ENCODE data around the gene MCMBP.
"Not testable (repeated sequence)": the region's sequence is repeated elsewhere in the genome, so short reads cannot be mapped to it uniquely, and the experiment has no call there.

Gene MCMBP

DNA sequence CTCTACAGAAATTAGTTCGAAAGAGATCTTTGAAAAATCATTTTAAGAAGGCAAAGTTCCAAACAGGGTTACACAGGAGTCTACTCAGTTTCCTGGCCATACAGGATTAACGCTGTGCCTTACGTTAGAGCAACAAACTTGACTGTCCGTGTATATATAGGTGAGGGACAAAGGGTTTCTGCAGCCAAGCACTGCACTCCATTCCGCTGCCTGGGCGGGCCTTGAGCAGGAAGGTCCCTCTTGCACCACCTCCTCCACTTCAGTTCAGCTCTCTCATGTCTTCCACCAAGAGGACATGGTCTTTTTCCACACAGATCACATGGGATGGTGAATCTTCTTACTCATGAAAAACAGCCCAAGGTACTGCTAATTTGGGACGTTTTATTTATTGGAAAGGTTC is 43.2 kb downstream of the MCMBP start:
- no peak for DNase-seq (ENCODE audit: low spot score)

DNA sequence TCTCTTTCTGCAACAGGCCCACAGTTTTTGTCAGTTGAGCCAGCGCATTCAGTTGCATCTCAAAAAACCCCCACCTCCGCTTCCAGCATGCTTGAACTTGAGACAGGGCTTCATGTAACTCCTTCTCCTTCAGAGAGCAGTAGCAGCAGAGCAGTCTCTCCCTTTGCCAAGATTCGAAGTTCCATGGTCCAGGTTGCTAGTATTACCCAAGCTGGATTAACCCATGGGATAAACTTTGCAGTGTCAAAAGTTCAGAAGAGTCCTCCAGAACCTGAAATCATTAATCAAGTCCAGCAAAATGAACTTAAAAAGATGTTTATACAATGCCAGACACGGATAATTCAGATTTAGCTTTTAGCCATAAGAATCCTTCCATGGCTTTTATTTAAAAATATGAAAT is 45.2 kb downstream of the MCMBP start:
- no peak for DNase-seq (ENCODE audit: low spot score)

DNA sequence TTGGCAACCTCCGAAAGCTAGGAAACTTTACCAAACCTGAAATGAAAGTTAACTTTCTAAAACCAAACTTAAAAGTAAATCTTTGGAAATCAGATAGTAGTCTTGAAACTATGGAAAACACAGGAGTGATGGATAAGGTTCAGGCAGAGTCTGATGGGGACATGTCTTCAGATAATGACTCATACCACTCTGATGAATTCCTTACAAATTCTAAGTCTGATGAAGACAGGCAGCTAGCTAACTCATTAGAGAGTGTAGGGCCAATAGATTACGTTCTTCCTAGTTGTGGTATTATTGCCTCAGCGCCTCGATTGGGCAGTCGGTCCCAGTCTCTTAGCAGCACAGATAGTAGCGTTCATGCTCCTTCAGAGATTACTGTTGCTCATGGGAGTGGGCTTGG is 45.9 kb downstream of the MCMBP start:
- DNase-seq (ENCODE audit: low spot score): no peak

DNA sequence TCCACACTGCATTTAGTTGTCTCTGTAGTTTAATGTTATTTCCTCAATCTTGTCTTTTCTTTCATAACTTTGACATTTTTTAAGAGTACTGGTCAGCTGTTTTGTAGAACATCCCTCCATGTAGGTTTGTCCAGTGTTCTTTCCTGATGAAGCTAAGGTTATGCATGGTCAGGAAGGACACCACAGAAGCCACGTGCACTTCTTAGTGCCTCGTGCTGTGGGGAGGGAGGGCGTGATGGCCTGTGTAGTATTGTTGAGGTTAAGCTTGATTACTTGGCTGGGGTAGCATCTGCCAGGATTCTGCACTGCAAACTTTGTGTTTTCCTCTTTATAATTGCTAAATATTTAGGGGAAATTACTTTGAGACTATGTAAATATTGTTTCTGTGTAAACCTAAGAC is 48.3 kb downstream of the MCMBP start:
- no peak for DNase-seq (ENCODE audit: low spot score)

DNA sequence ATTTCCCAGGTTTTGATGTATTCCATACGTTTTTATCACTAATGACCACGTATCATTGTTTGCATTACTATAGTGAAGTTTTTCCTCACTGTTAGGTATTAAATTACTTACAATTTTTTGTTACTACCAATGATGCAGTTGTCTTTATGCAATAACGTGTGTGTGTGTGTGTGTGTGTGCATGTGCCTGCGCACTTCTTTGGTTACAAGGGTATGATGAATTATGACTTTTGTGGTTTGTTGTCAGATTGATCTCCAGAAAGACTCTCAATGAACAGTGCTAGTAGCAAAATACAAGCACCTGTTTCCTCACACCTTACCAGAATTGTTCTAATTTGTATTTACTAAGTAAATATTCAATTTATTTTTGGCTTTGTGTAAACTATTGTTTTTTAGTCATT is 51.5 kb downstream of the MCMBP start:
- DNase-seq (ENCODE audit: low spot score): no peak

DNA sequence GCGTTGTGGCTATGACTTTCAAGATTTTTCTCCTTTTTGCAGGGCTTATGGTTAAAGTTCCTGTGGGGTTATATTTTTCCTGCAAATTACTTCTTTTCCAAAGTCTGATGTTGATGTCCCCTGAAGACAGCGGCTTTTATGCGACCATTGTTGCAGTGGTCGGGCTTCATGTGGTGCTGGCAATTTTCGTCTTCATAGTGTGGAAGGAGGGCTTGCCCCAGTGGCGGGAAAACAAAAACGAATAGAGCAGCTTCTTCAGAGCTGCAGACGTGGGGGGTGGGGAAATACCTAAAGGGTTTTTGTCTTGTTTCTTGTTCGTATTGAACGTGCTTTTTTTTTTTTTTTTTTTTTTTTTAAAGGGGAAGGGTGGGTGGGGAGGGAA is 53.8 kb downstream of the MCMBP start:
- DNase-seq (ENCODE audit: low spot score): no peak

DNA sequence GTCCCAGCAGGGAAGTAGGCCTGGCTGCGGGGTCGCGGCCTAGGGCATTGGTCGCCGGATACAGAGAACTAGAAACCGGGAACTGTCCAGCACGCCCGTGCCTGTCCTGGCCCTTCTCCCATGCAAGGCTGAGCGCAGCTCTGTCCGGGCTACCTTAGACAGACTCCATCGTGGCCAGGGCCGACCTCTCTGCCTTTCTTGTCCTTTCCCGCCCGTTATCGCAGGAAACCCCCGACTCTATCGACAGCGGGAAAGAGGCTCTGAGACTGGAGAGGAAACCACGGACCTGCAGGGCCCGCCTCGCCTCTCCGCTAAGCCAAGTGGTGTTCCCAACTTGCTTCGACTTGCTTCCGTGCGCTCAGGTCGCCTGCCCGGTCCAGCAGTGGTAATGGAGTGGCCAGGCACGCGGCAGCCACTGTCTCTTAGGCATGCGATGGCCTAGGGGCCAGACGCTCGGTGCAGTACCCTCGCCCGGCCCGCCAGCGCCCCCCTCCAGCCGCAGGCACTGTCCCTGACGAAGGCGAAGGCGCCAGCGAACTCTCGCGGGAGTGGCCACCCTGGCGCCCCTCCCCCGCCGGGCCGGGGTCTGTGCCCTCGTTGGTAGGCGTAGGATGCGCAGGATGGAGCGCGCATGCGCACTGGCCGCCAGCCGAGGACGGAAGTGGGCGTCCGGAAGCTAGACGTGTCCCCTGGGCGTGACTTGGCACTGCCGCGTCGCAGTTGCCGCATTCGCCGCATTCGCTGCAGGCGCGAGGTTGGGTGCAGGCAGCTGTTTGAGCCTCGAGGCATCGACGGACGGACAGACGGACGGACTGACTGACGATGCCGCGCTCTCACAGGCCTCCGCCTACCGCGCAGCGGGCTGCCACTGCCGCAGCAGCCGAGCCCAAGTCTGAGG is 54.4 kb downstream of the MCMBP start:
- DNase-seq (ENCODE audit: low spot score): peak; percentile 40

DNA sequence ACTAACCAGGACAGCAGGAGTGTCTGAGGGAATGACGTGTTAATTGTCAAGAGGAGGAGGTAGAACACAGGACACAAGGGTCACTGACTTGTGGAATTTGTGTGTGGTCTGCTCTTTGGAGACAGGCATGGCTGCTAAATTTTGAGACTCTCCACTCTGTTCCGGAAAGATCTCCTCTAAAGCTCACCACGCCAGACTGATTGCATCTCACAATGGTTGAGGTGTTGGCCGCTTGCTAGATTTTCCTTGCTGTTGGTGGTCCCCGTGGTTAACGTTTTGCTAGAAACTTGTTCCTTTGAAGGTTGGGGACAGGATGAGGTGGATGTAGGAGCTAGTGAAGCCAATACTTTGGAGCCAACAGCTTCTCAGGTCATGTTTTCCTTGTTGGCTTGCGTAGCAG is 57.0 kb downstream of the MCMBP start:
- DNase-seq (ENCODE audit: low spot score): no peak

DNA sequence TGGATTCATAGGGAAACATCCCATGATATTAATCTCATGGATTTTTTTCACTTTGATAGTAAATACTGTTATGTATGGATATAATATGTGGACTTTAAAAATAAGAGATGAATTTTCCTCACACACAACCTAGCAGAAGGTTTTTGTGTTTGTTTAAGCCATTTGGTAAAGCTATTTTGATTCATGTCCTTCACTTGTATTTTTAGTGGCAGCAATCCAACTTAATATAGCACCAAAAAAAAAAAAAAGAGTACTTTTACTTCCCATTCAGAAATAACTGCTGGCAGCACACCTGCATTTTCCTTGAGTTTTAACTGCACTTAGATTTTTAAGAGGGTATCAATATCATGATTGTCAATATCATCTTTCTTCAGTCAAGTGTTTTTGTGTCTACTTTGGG is 60.0 kb downstream of the MCMBP start:
- no peak for DNase-seq (ENCODE audit: low spot score)

DNA sequence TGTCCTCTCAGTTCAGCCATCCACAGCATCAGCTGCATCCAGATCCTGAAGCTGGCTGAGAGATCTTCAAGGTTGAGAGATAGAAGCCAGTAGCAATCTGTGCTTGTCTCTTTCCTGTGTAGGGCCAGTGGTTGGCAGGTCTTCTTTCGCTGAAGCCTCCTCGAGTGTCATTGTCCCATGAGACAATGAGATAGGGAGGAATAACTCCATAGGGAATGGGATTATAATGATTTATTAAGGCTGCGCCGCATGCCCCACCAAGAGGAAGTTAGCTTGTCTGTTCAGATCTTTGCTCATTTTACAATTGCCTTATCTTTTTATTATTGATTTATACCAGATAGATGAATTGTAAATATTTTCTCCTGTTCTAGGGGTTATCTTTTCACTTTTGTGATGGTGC is 61.5 kb downstream of the MCMBP start:
- DNase-seq (ENCODE audit: low spot score): no peak

DNA sequence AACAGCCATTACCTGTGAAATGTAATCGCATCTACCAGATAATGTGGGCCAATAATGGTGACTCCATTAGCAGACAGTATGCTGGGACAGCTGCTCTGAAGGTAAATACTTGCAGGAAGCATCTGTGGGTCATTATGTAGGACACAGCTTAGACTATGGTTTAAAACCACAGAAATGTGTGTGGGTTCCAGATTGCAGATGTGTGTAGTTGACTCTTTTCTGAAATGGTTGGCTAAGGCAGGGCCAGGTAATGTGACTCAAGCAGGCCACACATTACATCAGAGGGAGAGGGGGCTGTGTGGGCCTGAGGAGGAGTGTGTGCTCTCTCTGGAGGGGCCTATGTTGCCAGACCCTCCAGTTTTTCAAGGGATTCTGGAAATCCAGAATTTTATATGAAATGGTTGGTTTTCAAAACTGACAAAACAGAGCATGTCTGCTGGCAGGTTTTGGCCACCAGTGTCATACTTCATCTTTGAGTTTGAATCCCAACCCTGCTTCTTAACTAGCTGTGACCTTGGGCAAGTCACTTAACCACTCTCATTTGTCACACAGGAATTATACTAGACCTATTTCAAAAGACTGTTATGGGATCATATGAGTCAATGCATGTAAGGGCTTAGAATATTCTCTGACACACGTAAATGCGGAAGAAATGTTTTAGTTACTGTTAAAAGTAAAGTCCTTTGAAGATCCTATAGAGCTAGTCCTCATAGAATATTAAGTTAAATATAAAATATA is 64.5 kb downstream of the MCMBP start:
- no peak for DNase-seq (ENCODE audit: low spot score)

DNA sequence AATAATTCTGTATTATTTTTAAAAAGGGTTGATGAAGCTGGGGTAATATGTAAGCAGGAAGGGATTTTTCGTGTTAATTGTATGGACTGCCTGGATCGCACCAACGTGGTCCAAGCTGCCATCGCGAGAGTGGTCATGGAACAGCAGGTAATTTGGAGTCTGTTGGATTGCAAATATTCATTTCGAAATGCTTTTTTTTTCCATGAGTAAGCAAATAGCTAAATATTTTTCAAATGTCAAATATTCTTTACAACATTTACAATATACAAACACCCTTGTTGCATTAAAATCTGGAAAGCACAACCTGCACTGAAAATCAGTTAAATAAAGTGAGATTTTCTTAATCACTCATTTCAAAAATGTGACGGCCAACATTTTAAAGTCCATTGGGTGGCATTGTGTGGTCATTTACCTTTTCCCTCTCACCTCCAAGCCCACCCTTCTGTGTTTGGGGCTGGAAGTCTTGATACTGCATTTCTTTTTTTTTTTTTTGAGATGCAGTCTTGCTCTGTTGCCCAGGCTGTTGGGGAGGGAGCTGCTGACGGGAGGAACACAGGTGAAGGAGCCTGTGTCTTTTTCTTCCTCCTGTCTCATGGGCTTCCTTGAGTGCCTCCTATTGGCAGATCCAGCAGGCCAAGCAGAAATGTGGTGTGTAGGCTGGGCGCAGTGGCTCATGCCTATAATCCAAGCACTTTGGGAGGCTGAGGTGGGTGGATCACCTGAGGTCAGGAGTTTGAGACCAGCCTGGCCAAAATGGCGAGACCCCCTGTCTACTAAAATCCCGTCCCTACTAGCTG is 66.1 kb downstream of the MCMBP start:
- DNase-seq (ENCODE audit: low spot score): no peak

DNA sequence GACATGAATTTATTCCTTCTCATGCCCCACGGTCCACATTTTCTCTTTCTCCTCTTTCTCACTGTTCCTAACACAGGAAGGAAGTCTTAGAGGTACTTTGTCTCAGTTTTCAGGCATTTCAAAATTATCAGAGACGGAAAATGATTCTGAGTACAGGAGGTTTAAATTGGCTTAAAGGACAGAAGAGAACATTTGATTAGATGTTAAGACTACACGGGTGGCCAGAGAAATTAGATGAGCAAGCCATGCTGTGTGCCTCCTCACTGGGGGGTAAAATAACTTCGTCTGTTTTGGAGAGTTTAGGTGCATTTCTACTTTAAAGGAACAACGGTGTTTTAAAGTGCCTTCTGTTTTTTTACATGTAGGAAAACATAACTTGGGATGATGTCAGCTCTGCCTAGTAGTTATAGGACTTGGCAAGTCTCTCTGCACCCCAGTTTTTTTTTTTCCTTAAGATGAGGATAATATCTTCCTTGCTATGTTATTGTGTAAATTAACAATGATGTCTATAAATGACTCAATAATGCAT is 66.9 kb downstream of the MCMBP start:
- DNase-seq (ENCODE audit: low spot score): no peak

DNA sequence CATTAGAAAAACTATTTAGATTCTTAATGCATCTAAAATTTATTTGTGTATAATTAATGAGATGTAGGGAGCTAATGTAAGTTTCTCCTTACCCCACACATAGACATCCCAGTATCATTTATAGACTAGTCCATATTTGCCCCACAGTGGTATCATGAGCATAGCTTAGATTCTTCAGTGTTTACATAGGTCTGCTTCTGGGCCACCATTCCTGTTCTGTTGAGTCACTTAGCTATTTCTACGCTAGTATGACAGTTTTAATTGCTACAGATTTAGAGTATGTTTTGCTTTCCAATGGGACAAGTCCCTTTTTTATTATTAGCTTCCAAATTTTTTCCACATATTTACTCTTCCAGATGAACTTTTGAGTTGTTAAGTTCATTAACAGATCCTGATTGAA is 69.4 kb downstream of the MCMBP start:
- DNase-seq (ENCODE audit: low spot score): no peak

DNA sequence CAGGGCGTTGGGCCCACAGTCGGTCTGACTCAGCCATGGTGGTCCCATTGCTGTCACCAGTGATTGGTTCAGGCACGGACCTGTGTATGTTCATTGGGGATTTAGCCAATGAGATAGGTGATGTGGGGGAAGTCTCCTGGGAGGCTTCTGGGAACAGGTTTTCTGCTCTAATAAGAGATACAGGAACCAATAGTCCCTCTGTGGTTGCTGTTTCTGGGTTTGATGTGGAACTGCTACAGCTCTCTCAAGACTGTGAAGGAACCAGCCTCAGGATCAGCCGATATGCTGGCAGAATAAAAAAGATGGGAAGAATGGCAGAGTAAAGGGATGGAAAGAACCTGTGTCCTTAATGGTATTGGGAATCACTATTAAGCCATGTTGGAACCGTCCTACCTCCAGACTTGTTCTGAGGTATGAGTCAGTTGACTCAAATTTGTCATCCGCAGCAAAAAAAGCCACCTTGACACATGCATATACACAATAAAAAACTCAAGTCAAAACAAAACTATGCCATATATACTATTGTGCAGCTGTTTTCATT is 70.6 kb downstream of the MCMBP start:
- no peak for DNase-seq (ENCODE audit: low spot score)

DNA sequence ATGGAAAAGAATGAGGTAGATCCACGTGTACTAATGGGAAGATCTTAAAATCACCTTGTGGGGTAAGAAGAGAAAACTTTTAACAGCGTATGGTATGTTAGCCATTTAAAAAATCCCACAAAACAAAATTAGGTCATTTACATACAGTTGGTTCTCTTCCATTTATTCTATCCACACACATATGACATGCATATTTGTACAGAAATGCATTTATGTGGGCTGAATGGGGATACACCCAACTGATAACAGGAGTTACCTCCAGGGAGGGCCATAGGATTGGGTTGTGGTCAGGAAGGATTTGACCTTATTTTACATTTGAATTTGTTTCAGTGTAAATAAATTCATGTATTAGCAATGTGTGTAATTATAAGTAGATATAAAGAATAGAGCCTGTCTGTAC is 71.5 kb downstream of the MCMBP start:
- DNase-seq (ENCODE audit: low spot score): no peak

DNA sequence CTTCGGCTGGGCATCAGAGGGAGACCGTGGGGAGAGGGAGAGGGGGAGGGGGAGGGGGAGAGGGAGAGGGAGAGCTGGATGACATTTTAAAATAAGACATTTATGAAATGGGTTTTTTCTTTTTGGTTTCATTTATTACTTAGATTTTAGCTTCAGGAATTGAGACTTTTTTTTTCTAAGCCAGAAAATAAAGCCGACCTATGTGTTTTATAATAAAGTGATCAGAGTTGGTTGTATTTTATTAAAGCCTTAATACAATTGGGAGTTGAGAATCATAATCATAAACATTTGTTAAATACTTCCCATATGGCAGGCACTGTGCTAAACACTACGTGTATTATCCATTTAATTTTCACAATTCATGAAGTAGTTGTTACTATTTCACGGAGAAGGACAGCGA is 76.6 kb downstream of the MCMBP start:
- DNase-seq (ENCODE audit: low spot score): no peak

DNA sequence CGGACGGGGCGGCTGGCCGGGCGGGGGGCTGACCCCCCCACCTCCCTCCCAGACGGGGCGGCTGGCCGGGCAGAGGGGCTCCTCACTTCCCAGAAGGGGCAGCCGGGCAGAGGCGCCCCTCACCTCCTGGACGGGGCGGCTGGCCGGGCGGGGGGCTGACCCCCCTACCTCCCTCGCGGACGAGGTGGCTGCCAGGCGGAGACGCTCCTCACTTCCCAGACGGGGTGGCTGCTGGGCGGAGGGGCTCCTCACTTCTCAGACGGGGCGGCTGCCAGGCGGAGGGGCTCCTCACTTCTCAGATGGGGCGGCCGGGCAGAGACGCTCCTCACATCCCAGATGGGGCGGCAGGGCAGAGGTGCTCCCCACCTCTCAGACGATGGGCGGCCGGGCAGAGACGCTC is 77.5 kb downstream of the MCMBP start:
- not testable (repeated sequence) for DNase-seq (ENCODE audit: low spot score)

DNA sequence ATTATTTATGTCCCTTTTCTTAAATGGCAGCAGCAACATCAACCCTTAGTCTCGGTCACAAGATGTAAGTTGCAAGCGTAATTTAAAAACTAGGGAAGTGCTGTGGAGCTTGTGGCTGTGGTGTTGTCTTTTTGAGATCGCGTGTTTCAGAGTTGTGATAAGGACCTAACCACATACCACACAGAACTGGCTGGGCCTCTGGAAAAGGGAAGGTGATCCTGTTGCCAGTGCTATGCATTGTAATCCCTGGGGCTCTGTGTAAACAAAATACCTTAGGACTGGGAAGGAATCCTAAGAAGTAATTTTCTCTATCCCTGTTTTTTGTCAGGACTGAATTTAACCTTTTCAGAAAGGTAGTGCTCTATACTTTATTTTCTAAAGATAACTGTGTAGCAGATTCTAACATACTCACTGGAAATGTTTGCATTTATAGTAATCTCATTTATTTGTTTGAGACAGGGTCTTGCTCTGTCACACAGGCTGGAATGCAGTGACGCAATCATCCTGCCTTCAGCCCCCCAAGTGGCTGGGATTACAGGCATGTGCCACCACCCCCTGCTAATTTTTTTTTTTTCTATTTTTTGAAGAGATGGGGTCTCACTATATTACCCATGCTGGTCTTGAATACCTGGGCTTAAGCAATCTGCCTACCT is 86.4 kb downstream of the MCMBP start:
- no peak for DNase-seq (ENCODE audit: low spot score)

DNA sequence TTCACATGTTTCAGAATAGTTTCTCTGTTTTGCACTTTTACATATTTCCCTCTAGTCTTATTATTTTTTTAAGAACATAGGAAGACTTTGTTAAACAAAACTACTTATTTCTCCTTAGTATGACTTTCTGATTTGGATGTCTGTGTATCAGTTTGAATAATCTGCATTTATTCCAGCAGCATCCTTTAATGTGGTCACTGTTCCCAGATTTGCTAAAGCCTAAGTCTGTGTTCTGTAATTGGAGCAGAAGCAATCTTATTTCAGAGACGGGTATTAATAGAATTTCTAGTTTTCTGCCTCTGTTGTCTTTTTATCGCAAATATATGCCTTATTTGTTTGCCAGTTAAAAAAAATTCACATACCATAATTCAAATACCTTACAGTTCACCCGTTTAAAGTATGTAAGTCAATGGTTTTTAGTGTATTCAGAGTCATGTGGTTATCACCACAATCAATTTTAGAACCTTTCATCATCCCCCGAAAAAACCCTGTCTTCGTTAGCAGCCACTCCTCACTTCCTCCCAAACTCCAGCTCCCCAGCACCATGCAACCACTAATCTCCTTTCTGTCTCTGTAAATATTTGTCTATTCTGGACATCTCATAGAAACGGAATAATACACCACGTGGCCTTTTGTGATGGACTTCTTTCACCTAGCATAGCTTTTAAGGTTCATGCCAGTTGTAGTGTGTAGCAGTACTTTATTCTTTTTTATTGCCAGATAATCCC is 88.1 kb downstream of the MCMBP start:
- DNase-seq (ENCODE audit: low spot score): peak; percentile 10

DNA sequence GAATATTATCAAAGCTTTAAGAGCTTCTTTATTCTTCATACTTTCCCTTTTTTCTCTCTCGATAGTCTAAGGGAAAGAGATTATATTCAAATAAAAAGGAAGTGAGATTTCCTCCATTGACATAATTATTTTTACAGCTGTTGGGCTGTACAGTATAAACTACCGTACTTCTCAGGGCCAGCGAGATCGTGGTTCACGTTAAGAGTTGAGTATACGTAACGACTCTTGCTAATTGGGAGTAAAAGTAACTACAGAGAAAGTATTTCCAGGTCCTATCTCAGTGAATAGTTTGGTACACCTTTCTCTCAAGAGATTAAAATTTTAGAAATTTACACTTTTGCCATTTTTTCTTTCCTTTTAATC is 89.0 kb downstream of the MCMBP start:
- DNase-seq (ENCODE audit: low spot score): peak; percentile 16

Data from germinal center (tissue), 1 donor.